ENCODE results near the gene TSPAN18. TPM values are rescaled to one million over a fixed set of nuclear protein-coding genes. Genes with fewer than 3 reads are reported as not detected.

Gene TSPAN18
- total and polyA plus RNA-seq, 2 of the 8 experiments (the other 6 are each of a cell fraction or from before 2014, with no cell fraction given), result 5.2 to 10.2 TPM

GRCh38 chr11:44957776-44958564 lies 231.2 kb downstream of the TSPAN18 start:
- Histone ChIP-seq H3K4me3 (ENCODE audit: extremely low read depth in 1 of 4, insufficient read depth in 2 of 4, low read depth in 3 of 4, low read length in 4 of 4) (no peak overlapping the region), H4K8ac (ENCODE audit: extremely low read depth, insufficient read depth, low read length) (no peak overlapping the region), H3K23ac (ENCODE audit: insufficient read length) (no peak overlapping the region), H2BK15ac (ENCODE audit: low read length) (no peak overlapping the region), H2AK5ac (ENCODE audit: low read depth, low read length) (no peak overlapping the region), H3K56ac (replicated peaks; ENCODE audit: insufficient read length, low read depth, low read length) (no peak overlapping the region), H3K79me1 (ENCODE audit: low read depth, low read length) (no peaks in the 10 kb centered on the region; the same call in 1 of the 2 replicates), H3K9me3 (ENCODE audit: insufficient read depth in 2 of 2, low read depth in 1 of 2, low read length in 1 of 2) (no peaks in the 10 kb centered on the region), H3K4ac (replicated peaks; ENCODE audit: insufficient read length, low read depth, low read length) (no peak overlapping the region), H3K4me1 (replicated peaks in 1 of 4; ENCODE audit: control insufficient read depth in 3 of 4, insufficient read depth in 4 of 4, low read length in 3 of 4) (peaks cover 19 to 64% (median 39%) of the 10 kb centered on the region in 4 experiments), H3K36me3 (ENCODE audit: control insufficient read depth in 2 of 4, insufficient read depth in 4 of 4, low read length in 3 of 4) (no peaks in the 10 kb centered on the region), H2BK5ac (ENCODE audit: low read depth, low read length) (no peak overlapping the region; the same call in 1 of the 2 replicates), H4K20me1 (replicated peaks in 1 of 2; ENCODE audit: control insufficient read depth in 1 of 2, insufficient read depth in 2 of 2, low read length in 2 of 2) (no peaks in the 10 kb centered on the region), H3K18ac (ENCODE audit: extremely low read depth, low read length) (peak overlapping the region; percentile 86), H4K5ac (ENCODE audit: insufficient read length, low read depth, low read length) (no peak overlapping the region), H2AFZ (ENCODE audit: low read length) (no peak overlapping the region), H3K14ac (ENCODE audit: insufficient read length) (no peak overlapping the region), H3K23me2 (ENCODE audit: low read depth, low read length) (no peaks in the 10 kb centered on the region; the same call in 1 of the 2 replicates), H4K91ac (replicated peaks; ENCODE audit: insufficient read length, low read length) (peak overlapping the region; percentile 62), H3K4me2 (ENCODE audit: insufficient read depth in 1 of 2, low read depth in 2 of 2, low read length in 2 of 2) (peak overlapping the region in 1 of 2 experiments; percentile 50; a peak in 1 of 4 replicates), H2BK120ac (replicated peaks; ENCODE audit: low read depth, low read length) (peak overlapping the region; percentile 19), H3K79me2 (ENCODE audit: control insufficient read depth in 1 of 2, insufficient read depth in 2 of 2, low read length in 2 of 2) (no peaks in the 10 kb centered on the region), H3K27ac (ENCODE audit: low read depth, low read length) (no peak overlapping the region), H2BK20ac (ENCODE audit: low read length) (peak overlapping the region; percentile 54; the same call in 1 of the 2 replicates), H3K9ac (replicated peaks in 1 of 4; ENCODE audit: extremely low read depth in 1 of 4, low read depth in 3 of 4, low read length in 3 of 4) (no peak overlapping the region), H2BK12ac (ENCODE audit: low read depth, low read length) (peak overlapping the region; percentile 35; the same call in 1 of the 2 replicates), H3K27me3 (replicated peaks in 1 of 4; ENCODE audit: control insufficient read depth in 3 of 4, extremely low read depth in 1 of 4, insufficient read depth in 3 of 4, low read length in 3 of 4) (peaks cover 0 to 2% (median 0%) of the 10 kb centered on the region in 4 experiments; a peak in 3 of 7 replicates)
- DNase-seq (ENCODE audit: low read depth in 1 of 2, low spot score in 2 of 2) (no peak), FAIRE-seq (no peak)
- WGBS, 2 experiments (ENCODE audit: extremely low coverage in 1 of 2, insufficient coverage in 1 of 2, insufficient read length in 1 of 2, insufficient replicate concordance in 2 of 2, low coverage in 1 of 2, low lambda C conversion rate in 2 of 2, missing lambda C conversion rate in 1 of 2), result 82% methylated on average over 7 of the region's 8 CpGs; no CpG with 5 or more reads in 1 of the 2 experiments
- POLR2A ChIA-PET (ENCODE audit: partially characterized antibody), result interaction anchor here (1.2 kb wide), 2 partner anchors 14 to 26 kb away, joined by 3 read pairs; no protein-coding TSS in a partner anchor
- CTCF ChIA-PET (ENCODE audit: partially characterized antibody), result interaction anchor here (1.1 to 38.2 kb wide), 6 partner anchors 8 to 146 kb away, joined by 3 to 731 read pairs (median 62); partner anchors contain the start of gene TP53I11
